ENCODE data around the gene ZSCAN22.

Gene ZSCAN22

GRCh38 chr19:58350871-58351557, 24.2 kb downstream of the ZSCAN22 start:
- CTCF ChIA-PET, result interaction anchor here (1.1 kb wide), 1 partner anchor 15 kb away, joined by 4 read pairs; no protein-coding TSS in a partner anchor
- Histone ChIP-seq H3K27me3 (replicated peaks in 2 of 5; ENCODE audit: control insufficient read depth in 4 of 5, insufficient read depth in 5 of 5, low read length in 4 of 5) (peaks cover 0 to 3% (median 0%) of the 10 kb centered on the region in 5 experiments), H3K9me3 (ENCODE audit: control extremely low read depth in 1 of 5, control insufficient read depth in 4 of 5, insufficient read depth in 2 of 5, low read depth in 1 of 5, low read length in 4 of 5) (no peaks in the 10 kb centered on the region), H3K4me1 (ENCODE audit: control extremely low read depth in 1 of 4, control insufficient read depth in 4 of 4, insufficient read depth in 4 of 4, low read length in 3 of 4) (peaks cover 4 to 27% (median 21%) of the 10 kb centered on the region in 4 experiments), H3K4me3 (ENCODE audit: control insufficient read depth in 1 of 7, extremely low read depth in 1 of 7, insufficient read depth in 4 of 7, low read depth in 2 of 7, low read length in 6 of 7) (no peak overlapping the region), H3K36me3 (ENCODE audit: control insufficient read depth in 4 of 4, insufficient read depth in 4 of 4, low read length in 3 of 4) (peaks cover 0 to 13% (median 2%) of the 10 kb centered on the region in 4 experiments), H3K27ac (ENCODE audit: insufficient read depth in 1 of 2, low read depth in 1 of 2, low read length in 2 of 2, poor library complexity in 1 of 2, severe bottlenecking in 2 of 2) (no peak overlapping the region)
- DNase-seq, result no peak
- POLR2A ChIA-PET, result interaction anchor here (0.6 kb wide), 1 partner anchor 30 kb away, joined by 6 read pairs; the partner anchor contains the start of gene ZNF837
- 96% methylated on average over 34 of the region's 34 CpGs for WGBS (ENCODE audit: insufficient coverage)

GRCh38 chr19:58351558-58351878, 24.7 kb downstream of the ZSCAN22 start:
- Histone ChIP-seq H3K36me3 (ENCODE audit: control insufficient read depth in 4 of 4, insufficient read depth in 4 of 4, low read length in 3 of 4) (peaks cover 0 to 13% (median 2%) of the 10 kb centered on the region in 4 experiments), H3K27ac (ENCODE audit: insufficient read depth in 1 of 2, low read depth in 1 of 2, low read length in 2 of 2, poor library complexity in 1 of 2, severe bottlenecking in 2 of 2) (no peak overlapping the region), H3K4me1 (ENCODE audit: control extremely low read depth in 1 of 4, control insufficient read depth in 4 of 4, insufficient read depth in 4 of 4, low read length in 3 of 4) (peaks cover 4 to 30% (median 22%) of the 10 kb centered on the region in 4 experiments), H3K4me3 (ENCODE audit: control insufficient read depth in 1 of 7, extremely low read depth in 1 of 7, insufficient read depth in 4 of 7, low read depth in 2 of 7, low read length in 6 of 7) (no peak overlapping the region), H3K9me3 (ENCODE audit: control extremely low read depth in 1 of 5, control insufficient read depth in 4 of 5, insufficient read depth in 2 of 5, low read depth in 1 of 5, low read length in 4 of 5) (no peaks in the 10 kb centered on the region), H3K27me3 (replicated peaks in 2 of 5; ENCODE audit: control insufficient read depth in 4 of 5, insufficient read depth in 5 of 5, low read length in 4 of 5) (peaks cover 0 to 3% (median 0%) of the 10 kb centered on the region in 5 experiments)
- no peak for DNase-seq
- 100% methylated on average over 6 of the region's 9 CpGs for WGBS (ENCODE audit: insufficient coverage)
- CTCF ChIA-PET, result interaction anchor here (1.1 kb wide), 1 partner anchor 15 kb away, joined by 4 read pairs; no protein-coding TSS in a partner anchor
- POLR2A ChIA-PET, result interaction anchor here (0.6 kb wide), 1 partner anchor 30 kb away, joined by 6 read pairs; the partner anchor contains the start of gene ZNF837

DNA sequence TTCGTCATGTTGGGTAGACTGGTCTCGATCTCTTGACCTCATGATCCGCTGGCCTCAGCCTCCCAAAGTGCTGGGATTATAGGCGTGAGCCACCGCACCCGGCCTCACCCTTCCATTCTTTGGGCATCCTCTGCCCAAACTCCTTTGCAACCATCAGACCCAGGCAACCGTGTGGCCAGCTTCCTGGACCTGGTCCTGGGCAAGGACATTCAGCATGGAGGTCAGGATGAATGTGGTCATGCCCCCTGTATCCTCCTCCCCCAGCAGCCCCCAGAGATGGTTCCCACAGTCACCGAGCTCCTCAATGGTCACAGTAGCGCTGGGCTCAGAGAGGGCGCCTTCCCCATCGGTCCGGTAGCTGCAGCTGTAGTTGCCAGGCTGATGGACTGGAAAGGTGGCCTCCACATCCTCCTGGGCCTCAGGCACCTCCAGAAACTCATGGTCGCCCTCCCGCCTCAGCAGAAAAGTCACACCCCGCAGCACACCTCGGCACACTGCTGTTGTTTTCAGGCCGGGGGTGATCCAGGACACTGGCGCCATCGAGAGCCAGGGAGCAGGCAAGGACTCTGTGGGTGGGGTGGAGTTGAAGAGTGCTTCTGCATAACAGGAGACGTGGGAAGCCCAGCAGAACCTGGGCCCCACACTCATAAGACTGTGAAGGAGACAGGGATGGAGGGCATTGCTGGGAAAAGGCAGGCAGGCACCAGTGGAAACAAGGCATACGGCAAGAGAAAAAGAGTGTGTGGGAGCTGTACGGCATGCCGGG, 25.4 kb downstream of the ZSCAN22 start:
- H3K4me3 ChIP-seq (ENCODE audit: control insufficient read depth in 1 of 7, extremely low read depth in 1 of 7, insufficient read depth in 4 of 7, low read depth in 2 of 7, low read length in 6 of 7), result no peak overlapping the region
- peaks cover 0 to 13% (median 2%) of the 10 kb centered on the region in 4 experiments for H3K36me3 ChIP-seq (ENCODE audit: control insufficient read depth in 4 of 4, insufficient read depth in 4 of 4, low read length in 3 of 4)
- H3K4me1 ChIP-seq (ENCODE audit: control extremely low read depth in 1 of 4, control insufficient read depth in 4 of 4, insufficient read depth in 4 of 4, low read length in 3 of 4), result peaks cover 4 to 30% (median 19%) of the 10 kb centered on the region in 4 experiments
- POLR2A ChIA-PET, result no interaction called here
- peaks cover 0 to under 1% (median 0%) of the 10 kb centered on the region in 5 experiments for H3K9me3 ChIP-seq (ENCODE audit: control extremely low read depth in 1 of 5, control insufficient read depth in 4 of 5, insufficient read depth in 2 of 5, low read depth in 1 of 5, low read length in 4 of 5)
- no peak for DNase-seq
- WGBS (ENCODE audit: insufficient coverage), result 96% methylated on average over 17 of the region's 23 CpGs
- peaks cover 0 to 3% (median 0%) of the 10 kb centered on the region in 5 experiments for H3K27me3 ChIP-seq (replicated peaks in 2 of 5; ENCODE audit: control insufficient read depth in 4 of 5, insufficient read depth in 5 of 5, low read length in 4 of 5)
- H3K27ac ChIP-seq (ENCODE audit: insufficient read depth in 1 of 2, low read depth in 1 of 2, low read length in 2 of 2, poor library complexity in 1 of 2, severe bottlenecking in 2 of 2), result no peak overlapping the region
- CTCF ChIA-PET, result interaction anchor here (1.1 kb wide), 1 partner anchor 16 kb away, joined by 4 read pairs; no protein-coding TSS in a partner anchor

DNA sequence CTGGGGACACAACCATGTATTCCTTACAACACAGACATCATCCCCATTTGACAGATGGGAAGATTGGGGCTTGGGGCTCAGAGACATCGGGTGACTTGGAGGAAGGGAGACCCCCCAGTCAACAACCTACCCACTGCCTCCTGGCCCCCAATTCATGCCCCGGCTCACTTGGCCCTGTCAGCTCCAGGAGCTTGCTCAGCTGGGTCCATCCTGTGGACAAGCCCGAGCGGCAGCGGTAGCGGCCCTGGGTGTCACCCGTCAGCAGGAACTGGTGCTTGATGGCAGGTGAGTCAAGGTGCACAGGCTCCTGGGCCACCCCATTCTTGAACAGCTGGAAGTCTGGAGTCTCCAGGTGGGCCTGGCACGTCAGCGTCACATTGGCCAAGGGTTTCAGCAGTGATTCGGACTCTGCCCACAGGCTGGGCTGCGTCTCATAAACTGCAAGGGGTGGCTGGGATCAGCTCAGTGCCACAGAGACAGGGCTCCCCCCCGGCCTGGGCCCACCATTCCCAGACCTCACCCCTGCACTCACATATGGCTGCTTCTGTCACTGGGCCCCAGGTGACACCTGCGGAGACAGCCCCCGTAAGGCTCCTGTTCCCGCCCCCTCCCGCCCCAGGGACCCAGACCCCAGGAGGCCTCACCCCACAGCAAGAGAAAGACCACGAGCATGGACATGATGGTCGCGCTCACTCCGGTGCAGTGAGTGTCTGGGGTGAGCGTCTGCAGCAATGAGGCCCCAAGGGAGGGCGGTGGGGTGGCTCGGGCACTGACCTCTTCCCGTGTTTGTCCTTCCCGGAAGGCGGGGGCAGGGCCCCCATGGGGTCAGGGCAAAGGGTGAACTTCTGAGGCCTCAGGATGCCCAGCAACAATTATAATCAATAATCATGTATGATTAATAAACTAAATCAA, 26.2 kb downstream of the ZSCAN22 start, which contains the start of gene A1BG:
A1BG (minus strand) TSS at position 733 of the 912 bp plus-strand sequence; CDS start at position 678, 55 bp downstream.
- Histone ChIP-seq H3K27ac (ENCODE audit: insufficient read depth in 1 of 2, low read depth in 1 of 2, low read length in 2 of 2, poor library complexity in 1 of 2, severe bottlenecking in 2 of 2) (no peak within 1 kb of the TSS), H3K4me1 (ENCODE audit: control extremely low read depth in 1 of 4, control insufficient read depth in 4 of 4, insufficient read depth in 4 of 4, low read length in 3 of 4) (peaks cover under 1 to 33% (median 16%) of the 10 kb centered on the region in 4 experiments), H3K36me3 (ENCODE audit: control insufficient read depth in 4 of 4, insufficient read depth in 4 of 4, low read length in 3 of 4) (peaks cover 0 to 13% (median 2%) of the 10 kb centered on the region in 4 experiments), H3K4me3 (ENCODE audit: control insufficient read depth in 1 of 7, extremely low read depth in 1 of 7, insufficient read depth in 4 of 7, low read depth in 2 of 7, low read length in 6 of 7) (no peak within 1 kb of the TSS), H3K27me3 (replicated peaks in 2 of 5; ENCODE audit: control insufficient read depth in 4 of 5, insufficient read depth in 5 of 5, low read length in 4 of 5) (peaks cover 0 to 7% (median 0%) of the 10 kb centered on the region in 5 experiments), H3K9me3 (ENCODE audit: control extremely low read depth in 1 of 5, control insufficient read depth in 4 of 5, insufficient read depth in 2 of 5, low read depth in 1 of 5, low read length in 4 of 5) (peaks cover 0 to 4% (median 0%) of the 10 kb centered on the region in 5 experiments)
- CTCF ChIA-PET, result interaction anchor here (0.6 kb wide), 1 partner anchor 528 kb away, joined by 3 read pairs; no protein-coding TSS in a partner anchor
- POLR2A ChIA-PET, result no interaction called here
- WGBS (ENCODE audit: insufficient coverage), result 95% methylated on average over 17 of the region's 26 CpGs
- DNase-seq, result no peak

DNA sequence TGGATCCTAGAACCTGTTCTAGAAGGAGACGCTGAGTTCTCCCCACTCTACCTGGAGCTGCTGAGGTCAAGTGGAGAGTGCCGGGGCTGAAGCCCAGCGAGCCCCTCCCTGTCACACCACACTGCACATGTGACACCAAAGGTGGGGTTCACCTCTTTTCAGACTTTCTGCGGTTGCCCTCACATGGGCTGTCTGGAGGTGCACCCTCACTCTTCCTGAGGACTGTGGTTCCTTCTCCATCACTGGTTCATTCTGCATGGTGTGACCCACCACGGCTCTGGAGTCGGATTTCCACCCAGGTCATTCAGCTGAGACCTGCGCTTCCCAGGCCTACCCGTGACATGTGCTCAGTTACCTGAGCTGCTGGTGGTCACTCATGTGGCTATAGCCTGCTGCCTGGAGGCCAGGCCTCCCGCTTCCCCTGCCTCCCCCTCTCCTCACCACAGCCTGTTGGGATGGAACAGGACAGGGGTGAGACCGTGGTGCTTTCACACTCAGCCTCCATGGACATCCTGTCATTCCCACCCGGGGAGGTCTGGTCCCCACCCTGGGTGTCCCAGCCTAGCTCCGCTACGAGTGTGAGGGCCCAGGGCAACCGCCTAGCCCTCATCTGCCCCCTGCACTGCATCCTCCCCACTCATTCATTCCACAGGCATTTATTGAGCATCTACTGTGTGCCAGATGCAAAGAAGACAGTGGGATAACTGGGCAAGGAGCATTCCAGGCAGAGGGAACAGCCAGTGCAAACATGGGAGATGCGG, 27.1 kb downstream of the ZSCAN22 start:
- CTCF ChIA-PET, result interaction anchor here (0.6 to 1.5 kb wide), 2 partner anchors 19 to 529 kb away, joined by 3 to 4 read pairs; no protein-coding TSS in a partner anchor
- H3K4me3 ChIP-seq (ENCODE audit: control insufficient read depth in 1 of 7, extremely low read depth in 1 of 7, insufficient read depth in 4 of 7, low read depth in 2 of 7, low read length in 6 of 7), result no peak overlapping the region
- DNase-seq, result no peak
- H3K27ac ChIP-seq (ENCODE audit: insufficient read depth in 1 of 2, low read depth in 1 of 2, low read length in 2 of 2, poor library complexity in 1 of 2, severe bottlenecking in 2 of 2), result no peak overlapping the region
- 99% methylated on average over 7 of the region's 15 CpGs for WGBS (ENCODE audit: insufficient coverage)
- H3K4me1 ChIP-seq (ENCODE audit: control extremely low read depth in 1 of 4, control insufficient read depth in 4 of 4, insufficient read depth in 4 of 4, low read length in 3 of 4), result peaks cover 0 to 30% (median 15%) of the 10 kb centered on the region in 4 experiments
- H3K9me3 ChIP-seq (ENCODE audit: control extremely low read depth in 1 of 5, control insufficient read depth in 4 of 5, insufficient read depth in 2 of 5, low read depth in 1 of 5, low read length in 4 of 5), result peaks cover 0 to 4% (median 0%) of the 10 kb centered on the region in 5 experiments
- peaks cover 0 to 13% (median 3%) of the 10 kb centered on the region in 4 experiments for H3K36me3 ChIP-seq (ENCODE audit: control insufficient read depth in 4 of 4, insufficient read depth in 4 of 4, low read length in 3 of 4)
- POLR2A ChIA-PET, result no interaction called here
- peaks cover 0 to 7% (median 0%) of the 10 kb centered on the region in 5 experiments for H3K27me3 ChIP-seq (replicated peaks in 2 of 5; ENCODE audit: control insufficient read depth in 4 of 5, insufficient read depth in 5 of 5, low read length in 4 of 5)
